Breast epithelium (tissue), 3 donors: ENCODE measurements around the gene NCOA1.

ENCODE experiments used
- POLR2A ChIP-seq: fragments of 450-650 bp; IDR thresholded peaks from one replicate; pipeline ENCODE4 v1.6.1; 2016; ENCODE audit warnings: antibody characterized with exemption, mild to moderate bottlenecking, moderate library complexity
- TF ChIP-seq, protein P1 (sequence below), 3 donors: fragments of 450-650 bp; IDR thresholded peaks; one replicate each; pipeline ENCODE4 v1.5.1; 2016 to 2017; ENCODE audit warnings: antibody characterized with exemption in 3 of 3, mild to moderate bottlenecking in 3 of 3, moderate library complexity in 3 of 3

DNA sequence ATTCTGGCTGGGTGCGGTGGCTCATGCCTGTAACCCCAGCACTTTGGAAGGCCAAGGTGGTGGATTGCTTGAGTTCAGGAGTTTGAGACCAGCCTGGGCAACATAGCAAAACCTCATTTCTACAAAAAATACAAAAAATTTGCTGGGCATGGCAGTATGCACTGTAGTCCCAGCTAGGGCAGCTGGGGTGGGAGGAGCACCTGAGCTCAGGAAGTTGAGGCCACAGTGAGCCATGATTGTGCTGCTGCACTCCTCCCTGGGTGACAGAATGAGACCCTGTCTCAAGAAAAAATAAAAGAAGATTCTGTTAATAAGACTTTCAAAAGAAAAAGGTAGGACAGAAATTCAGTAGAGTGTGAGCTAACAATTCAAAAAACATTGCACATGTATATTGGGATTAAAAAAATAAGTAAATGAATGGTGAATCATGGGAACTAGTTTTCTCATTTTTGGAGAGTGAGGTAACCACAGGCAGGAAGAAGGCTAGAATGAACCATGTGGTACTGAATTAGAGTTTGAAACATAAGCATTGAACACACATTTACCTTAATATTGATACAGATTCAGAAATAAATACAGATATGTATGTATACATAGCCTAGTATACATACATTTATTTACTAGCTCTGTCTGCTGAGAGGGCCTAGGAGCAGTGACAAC, 53.5 kb downstream of the NCOA1 start:
- TF ChIP-seq, protein P1, sequence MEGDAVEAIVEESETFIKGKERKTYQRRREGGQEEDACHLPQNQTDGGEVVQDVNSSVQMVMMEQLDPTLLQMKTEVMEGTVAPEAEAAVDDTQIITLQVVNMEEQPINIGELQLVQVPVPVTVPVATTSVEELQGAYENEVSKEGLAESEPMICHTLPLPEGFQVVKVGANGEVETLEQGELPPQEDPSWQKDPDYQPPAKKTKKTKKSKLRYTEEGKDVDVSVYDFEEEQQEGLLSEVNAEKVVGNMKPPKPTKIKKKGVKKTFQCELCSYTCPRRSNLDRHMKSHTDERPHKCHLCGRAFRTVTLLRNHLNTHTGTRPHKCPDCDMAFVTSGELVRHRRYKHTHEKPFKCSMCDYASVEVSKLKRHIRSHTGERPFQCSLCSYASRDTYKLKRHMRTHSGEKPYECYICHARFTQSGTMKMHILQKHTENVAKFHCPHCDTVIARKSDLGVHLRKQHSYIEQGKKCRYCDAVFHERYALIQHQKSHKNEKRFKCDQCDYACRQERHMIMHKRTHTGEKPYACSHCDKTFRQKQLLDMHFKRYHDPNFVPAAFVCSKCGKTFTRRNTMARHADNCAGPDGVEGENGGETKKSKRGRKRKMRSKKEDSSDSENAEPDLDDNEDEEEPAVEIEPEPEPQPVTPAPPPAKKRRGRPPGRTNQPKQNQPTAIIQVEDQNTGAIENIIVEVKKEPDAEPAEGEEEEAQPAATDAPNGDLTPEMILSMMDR (IDR thresholded peaks at IDR 0.05) = no peak
- TF ChIP-seq POLR2A = no peak
